Measurements from ENCODE around the gene FHIT.

FHIT gene

GRCh38 chr3:60973321-60973720 is 277.9 kb downstream of the FHIT start:
- H3K4me3 ChIP-seq (ENCODE audit: low read depth, low read length) = no peak overlapping the region
- TF ChIP-seq, protein P1, sequence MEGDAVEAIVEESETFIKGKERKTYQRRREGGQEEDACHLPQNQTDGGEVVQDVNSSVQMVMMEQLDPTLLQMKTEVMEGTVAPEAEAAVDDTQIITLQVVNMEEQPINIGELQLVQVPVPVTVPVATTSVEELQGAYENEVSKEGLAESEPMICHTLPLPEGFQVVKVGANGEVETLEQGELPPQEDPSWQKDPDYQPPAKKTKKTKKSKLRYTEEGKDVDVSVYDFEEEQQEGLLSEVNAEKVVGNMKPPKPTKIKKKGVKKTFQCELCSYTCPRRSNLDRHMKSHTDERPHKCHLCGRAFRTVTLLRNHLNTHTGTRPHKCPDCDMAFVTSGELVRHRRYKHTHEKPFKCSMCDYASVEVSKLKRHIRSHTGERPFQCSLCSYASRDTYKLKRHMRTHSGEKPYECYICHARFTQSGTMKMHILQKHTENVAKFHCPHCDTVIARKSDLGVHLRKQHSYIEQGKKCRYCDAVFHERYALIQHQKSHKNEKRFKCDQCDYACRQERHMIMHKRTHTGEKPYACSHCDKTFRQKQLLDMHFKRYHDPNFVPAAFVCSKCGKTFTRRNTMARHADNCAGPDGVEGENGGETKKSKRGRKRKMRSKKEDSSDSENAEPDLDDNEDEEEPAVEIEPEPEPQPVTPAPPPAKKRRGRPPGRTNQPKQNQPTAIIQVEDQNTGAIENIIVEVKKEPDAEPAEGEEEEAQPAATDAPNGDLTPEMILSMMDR (IDR thresholded peaks at IDR 0.05; ENCODE audit: borderline replicate concordance, insufficient read depth, low read depth, low read length) = no peak

DNA sequence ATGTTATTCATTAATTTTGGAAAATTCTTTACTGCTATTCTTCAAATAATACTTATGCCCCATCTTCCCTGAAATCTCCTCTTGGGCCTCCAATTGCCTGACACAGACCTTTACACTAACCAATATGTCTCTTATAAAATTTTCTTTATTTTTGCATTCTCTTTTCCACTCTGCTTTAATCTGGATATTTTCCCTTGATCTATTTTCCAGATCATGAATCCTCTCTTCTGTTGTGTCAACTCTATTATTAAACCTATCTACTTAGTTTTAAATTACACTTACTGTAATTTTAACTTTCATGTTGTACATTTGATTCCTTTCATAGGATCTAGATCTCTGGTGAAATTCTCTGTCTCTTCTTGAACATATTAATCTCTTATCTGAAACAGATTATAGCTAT is 278.7 kb downstream of the FHIT start:
- TF ChIP-seq, protein P1 (IDR thresholded peaks at IDR 0.05; ENCODE audit: borderline replicate concordance, insufficient read depth, low read depth, low read length) = no peak
- H3K4me3 ChIP-seq (ENCODE audit: low read depth, low read length) = no peak overlapping the region

- TF ChIP-seq, protein P1 (IDR thresholded peaks at IDR 0.05; ENCODE audit: borderline replicate concordance, insufficient read depth, low read depth, low read length) = no peak
Observed at GRCh38 chr3:60970850-60971249, 280.4 kb downstream of the FHIT start.

DNA sequence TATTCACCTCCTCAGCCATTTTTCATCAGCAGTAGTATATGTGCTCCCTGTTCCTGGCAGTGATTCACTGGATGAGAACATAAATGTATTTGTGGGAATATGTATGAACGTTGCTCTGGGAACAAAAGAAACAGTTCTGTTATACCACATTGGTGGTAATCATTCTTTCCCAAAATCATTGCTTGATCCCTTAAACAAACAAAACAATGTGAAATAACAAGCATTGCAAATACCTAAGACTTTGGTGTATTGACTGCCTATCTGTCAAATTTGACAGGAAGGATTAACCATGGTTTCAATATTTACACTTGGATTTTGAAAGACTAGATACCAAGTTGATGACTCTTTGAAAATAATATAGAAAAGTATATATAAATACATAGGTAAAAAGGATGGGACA is 284.1 kb downstream of the FHIT start:
- TF ChIP-seq, protein P1 (IDR thresholded peaks at IDR 0.05; ENCODE audit: borderline replicate concordance, insufficient read depth, low read depth, low read length) = no peak
- H3K4me3 ChIP-seq (ENCODE audit: low read depth, low read length) = no peak overlapping the region

More at GRCh38 chr3:60970850-60971249, 280.4 kb downstream of the FHIT start:
- H3K4me3 ChIP-seq (ENCODE audit: low read depth, low read length) = no peak overlapping the region

GRCh38 chr3:60957541-60957940 is 293.7 kb downstream of the FHIT start:
- no peak overlapping the region for H3K4me3 ChIP-seq (ENCODE audit: low read depth, low read length)
- TF ChIP-seq, protein P1 (IDR thresholded peaks at IDR 0.05; ENCODE audit: borderline replicate concordance, insufficient read depth, low read depth, low read length) = no peak

- no peak overlapping the region for H3K4me3 ChIP-seq (ENCODE audit: low read depth, low read length)
- TF ChIP-seq, protein P1 (IDR thresholded peaks at IDR 0.05; ENCODE audit: borderline replicate concordance, insufficient read depth, low read depth, low read length) = no peak
Observed at GRCh38 chr3:60956729-60957128, 294.5 kb downstream of the FHIT start.

DNA sequence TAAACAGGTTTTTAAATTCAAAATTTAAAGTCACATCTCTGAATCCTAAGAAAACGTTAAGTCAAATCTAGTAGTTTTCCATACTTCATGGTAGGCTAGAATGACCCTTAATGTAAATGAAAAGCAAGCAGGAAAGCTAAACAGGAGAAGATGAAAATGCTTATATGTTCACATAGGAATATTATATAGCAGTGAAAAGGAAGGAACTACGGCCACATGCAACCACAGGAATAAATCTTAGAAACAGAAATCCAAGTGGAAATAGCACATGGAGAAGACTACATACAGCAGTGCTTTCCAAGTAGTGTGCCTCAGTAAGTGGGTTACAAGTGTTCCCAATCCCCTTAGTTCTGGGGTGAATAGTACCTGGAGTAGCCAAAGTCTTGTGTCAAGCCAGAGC is 296.2 kb downstream of the FHIT start:
- TF ChIP-seq, protein P1 (IDR thresholded peaks at IDR 0.05; ENCODE audit: borderline replicate concordance, insufficient read depth, low read depth, low read length) = no peak
- H3K4me3 ChIP-seq (ENCODE audit: low read depth, low read length) = no peak overlapping the region
